ENCODE data around the gene MIEF1. TPM values are rescaled to one million over a fixed set of nuclear protein-coding genes. Genes with fewer than 3 reads are reported as not detected.

The MIEF1 gene
- total and polyA plus RNA-seq, 2 of the 8 experiments (the other 6 are each of a cell fraction or from before 2014, with no cell fraction given) = 16.8 to 32.7 TPM

GRCh38 chr22:39501644-39502108 lies 414 bp upstream of the MIEF1 start (continued):
- TF ChIP-seq ATF2 (IDR thresholded peaks at IDR 0.05; ENCODE audit: low read length) = no peak
- TF ChIP-seq SIRT6 (IDR thresholded peaks at IDR 0.05; ENCODE audit: low read length) = no peak
- no peak for TF ChIP-seq CHD7 (IDR thresholded peaks at IDR 0.05; ENCODE audit: insufficient replicate concordance, low read length)
- TF ChIP-seq E2F6 (IDR thresholded peaks at IDR 0.05) = no peak
- TF ChIP-seq SRF (IDR thresholded peaks at IDR 0.05; ENCODE audit: low read depth, low read length) = no peak
